Ascending aorta (tissue), 2 donors: Measurements from ENCODE around the gene PHLDB3. TPM values are rescaled to one million over a fixed set of nuclear protein-coding genes. Genes with fewer than 3 reads are reported as not detected.

Experiments
- DNase-seq, 2 donors: peaks; one replicate each; pipeline ENCODE4 v3.0.0-alpha.2; 2019; ENCODE audit warnings: low spot score in 2 of 2
- H3K27ac ChIP-seq, 2 donors: fragments of 200-600 bp; sonication (generic); one replicate each; pipeline ENCODE4 v1.5.1; 2016 to 2017; ENCODE audit warnings: mild to moderate bottlenecking in 1 of 2
- H3K27me3 ChIP-seq: fragments of 200-600 bp; sonication (generic); one replicate; pipeline ENCODE4 v1.5.1; 2017
- H3K36me3 ChIP-seq, 2 donors: fragments of 200-600 bp; sonication (generic); one replicate each; pipeline ENCODE4 v1.5.1; 2016
- H3K4me1 ChIP-seq, 2 donors: fragments of 200-600 bp; sonication (generic); one replicate each; pipeline ENCODE4 v1.5.1; 2016 to 2017; ENCODE audit warnings: mild to moderate bottlenecking in 1 of 2
- H3K4me3 ChIP-seq, 2 donors: fragments of 200-600 bp; sonication (generic); one replicate each; pipeline ENCODE4 v1.5.1; 2016 to 2017; ENCODE audit warnings: mild to moderate bottlenecking in 1 of 2
- H3K9me3 ChIP-seq, 2 donors: fragments of 200-600 bp; sonication (generic); one replicate each; pipeline ENCODE4 v1.5.1; 2016
- CTCF ChIP-seq, 3 experiments: fragments of 200-600 bp in 2 of 3; fragments of 450-650 bp in 1 of 3; sonication (generic) in 2 of 3; IDR thresholded peaks; one replicate each; pipeline ENCODE4 v1.5.1; 2016 to 2019; ENCODE audit warnings: antibody characterized with exemption in 3 of 3, mild to moderate bottlenecking in 1 of 3, moderate library complexity in 1 of 3
- intact Hi-C: fragments of 100-400 bp; cut with DNase I; formaldehyde crosslinking; loops from one replicate; pipeline ENCODE4 v1.15.1; 2023
- total RNA-seq: library from RNA; depleted of rRNA; stranded (reverse); fragments of >200 nt; gene quantifications from one replicate; pipeline ENCODE4 v1.1.0, GENCODE V29; 2016

PHLDB3 gene
- total RNA-seq, 1 donor from 2014 or later = 1.8 TPM

- no peaks in the 10 kb centered on the region for H3K9me3 ChIP-seq
- H3K27ac ChIP-seq = no peak overlapping the region
- DNase-seq = no peak
- peaks cover 8 to 11% of the 10 kb centered on the region in 2 donors for H3K36me3 ChIP-seq
- TF ChIP-seq CTCF (IDR thresholded peaks at IDR 0.05) = no peak
- intact Hi-C loops = no loop called here
- H3K4me3 ChIP-seq = no peak overlapping the region
- H3K4me1 ChIP-seq = no peaks in the 10 kb centered on the region
- no peaks in the 10 kb centered on the region for H3K27me3 ChIP-seq
These were observed 13.8 kb downstream of the PHLDB3 start for GRCh38 chr19:43490759-43491158.

GRCh38 chr19:43489979-43490599, 14.5 kb downstream of the PHLDB3 start:
- TF ChIP-seq CTCF (IDR thresholded peaks at IDR 0.05) = no peak
- peaks cover under 1 to 5% of the 10 kb centered on the region in 2 donors for H3K36me3 ChIP-seq
- DNase-seq = no peak
- no peak overlapping the region for H3K4me3 ChIP-seq
- no peaks in the 10 kb centered on the region for H3K4me1 ChIP-seq
- intact Hi-C loops = no loop called here
- no peak overlapping the region for H3K27ac ChIP-seq
- H3K9me3 ChIP-seq = no peaks in the 10 kb centered on the region
- H3K27me3 ChIP-seq = no peaks in the 10 kb centered on the region

GRCh38 chr19:43489310-43489709, 15.2 kb downstream of the PHLDB3 start:
- Histone ChIP-seq H3K27me3 (no peaks in the 10 kb centered on the region), H3K36me3 (no peaks in the 10 kb centered on the region), H3K9me3 (no peaks in the 10 kb centered on the region), H3K4me3 (no peak overlapping the region), H3K4me1 (no peaks in the 10 kb centered on the region), H3K27ac (no peak overlapping the region)
- no peak for DNase-seq
- no peak for TF ChIP-seq CTCF (IDR thresholded peaks at IDR 0.05)
- intact Hi-C loops = no loop called here

- no peak for TF ChIP-seq CTCF (IDR thresholded peaks at IDR 0.05)
- intact Hi-C loops = no loop called here
- no peak overlapping the region for H3K27ac ChIP-seq
- H3K27me3 ChIP-seq = no peaks in the 10 kb centered on the region
- no peaks in the 10 kb centered on the region for H3K36me3 ChIP-seq
- H3K9me3 ChIP-seq = no peaks in the 10 kb centered on the region
- H3K4me1 ChIP-seq = no peaks in the 10 kb centered on the region
- no peak overlapping the region for H3K4me3 ChIP-seq
- DNase-seq = no peak
These were observed 16.4 kb downstream of the PHLDB3 start for GRCh38 chr19:43488179-43488578.

- no peak overlapping the region for H3K27ac ChIP-seq
- no peaks in the 10 kb centered on the region for H3K4me1 ChIP-seq
- no peaks in the 10 kb centered on the region for H3K9me3 ChIP-seq
- intact Hi-C loops = no loop called here
- no peak for DNase-seq
- no peak overlapping the region for H3K4me3 ChIP-seq
- no peak for TF ChIP-seq CTCF (IDR thresholded peaks at IDR 0.05)
- no peaks in the 10 kb centered on the region for H3K36me3 ChIP-seq
- no peaks in the 10 kb centered on the region for H3K27me3 ChIP-seq
These were observed 18.1 kb downstream of the PHLDB3 start for GRCh38 chr19:43486412-43486811.

- TF ChIP-seq CTCF (IDR thresholded peaks at IDR 0.05) = no peak
- H3K4me3 ChIP-seq = no peak overlapping the region
- peaks cover 2 to 4% of the 10 kb centered on the region in 2 donors for H3K36me3 ChIP-seq
- H3K27ac ChIP-seq = no peak overlapping the region
- no peaks in the 10 kb centered on the region for H3K4me1 ChIP-seq
- H3K9me3 ChIP-seq = no peaks in the 10 kb centered on the region
- no peaks in the 10 kb centered on the region for H3K27me3 ChIP-seq
- no peak for DNase-seq
- intact Hi-C loops = no loop called here
These were observed 18.6 kb downstream of the PHLDB3 start for GRCh38 chr19:43485951-43486350.
